Measurements from ENCODE around the gene RPS23.

Gene RPS23

DNA sequence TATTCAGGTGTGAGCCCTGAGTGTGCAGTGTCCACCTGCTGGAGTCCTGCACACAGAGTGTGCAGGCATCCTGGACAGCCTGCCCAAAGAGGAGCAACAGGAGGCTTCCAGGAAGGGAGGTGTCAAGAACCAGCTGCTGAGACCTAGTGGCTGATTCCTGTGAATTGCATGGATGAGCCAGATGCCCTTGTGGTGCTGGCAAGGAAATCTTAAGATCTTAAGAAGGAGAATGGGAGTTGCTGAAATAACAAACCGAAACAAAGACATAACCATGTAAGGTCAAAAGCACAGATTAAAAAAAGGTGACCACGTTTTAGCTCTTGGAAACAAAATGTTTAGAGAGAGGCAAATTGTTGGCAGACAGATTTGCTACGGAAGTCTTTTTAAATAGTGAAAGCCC, 29.3 kb upstream of the RPS23 start:
- H3K4me3 ChIP-seq (replicated peaks; ENCODE audit: low read depth, low read length), result no peak overlapping the region
- peak; percentile 57 for DNase-seq (ENCODE audit: extremely low read depth, low read depth)
- no peak for TF ChIP-seq CTCF (IDR thresholded peaks at IDR 0.05; ENCODE audit: low read depth, low read length, missing control alignments)

DNA sequence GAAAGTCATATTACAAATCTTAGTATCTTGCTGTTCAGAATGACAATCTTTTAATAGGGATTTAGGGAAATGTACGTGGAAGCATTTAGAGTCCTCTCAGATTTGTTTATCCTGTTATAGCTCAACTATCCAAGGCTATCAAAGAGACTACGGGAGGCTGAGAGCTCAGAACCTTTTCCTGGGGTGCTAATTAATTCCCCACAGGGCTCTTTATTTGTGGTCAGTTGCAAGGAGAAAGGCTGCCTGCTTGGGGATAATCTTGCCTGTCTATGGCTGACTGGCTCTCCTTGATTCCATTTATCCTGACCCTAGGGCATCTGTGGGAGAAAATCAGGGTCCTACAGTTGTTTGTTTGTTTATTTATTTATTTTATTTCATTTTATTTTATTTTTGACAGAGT, 28.0 kb upstream of the RPS23 start:
- no peak for TF ChIP-seq CTCF (IDR thresholded peaks at IDR 0.05; ENCODE audit: low read depth, low read length, missing control alignments)
- no peak for DNase-seq (ENCODE audit: extremely low read depth, low read depth)

GRCh38 chr5:82301190-82301589, 23.0 kb upstream of the RPS23 start:
- H3K4me3 ChIP-seq (replicated peaks; ENCODE audit: low read depth, low read length), result no peak overlapping the region
- TF ChIP-seq CTCF (IDR thresholded peaks at IDR 0.05; ENCODE audit: low read depth, low read length, missing control alignments), result no peak
- DNase-seq (ENCODE audit: extremely low read depth, low read depth), result no peak

More for the DNA sequence above, 28.0 kb upstream of the RPS23 start:
- no peak overlapping the region for H3K4me3 ChIP-seq (replicated peaks; ENCODE audit: low read depth, low read length)

- no peak overlapping the region for H3K4me3 ChIP-seq (replicated peaks; ENCODE audit: low read depth, low read length)
- no peak for DNase-seq (ENCODE audit: extremely low read depth, low read depth)
- TF ChIP-seq CTCF (IDR thresholded peaks at IDR 0.05; ENCODE audit: low read depth, low read length, missing control alignments), result no peak
Observed at GRCh38 chr5:82298668-82299067, 20.5 kb upstream of the RPS23 start.

DNA sequence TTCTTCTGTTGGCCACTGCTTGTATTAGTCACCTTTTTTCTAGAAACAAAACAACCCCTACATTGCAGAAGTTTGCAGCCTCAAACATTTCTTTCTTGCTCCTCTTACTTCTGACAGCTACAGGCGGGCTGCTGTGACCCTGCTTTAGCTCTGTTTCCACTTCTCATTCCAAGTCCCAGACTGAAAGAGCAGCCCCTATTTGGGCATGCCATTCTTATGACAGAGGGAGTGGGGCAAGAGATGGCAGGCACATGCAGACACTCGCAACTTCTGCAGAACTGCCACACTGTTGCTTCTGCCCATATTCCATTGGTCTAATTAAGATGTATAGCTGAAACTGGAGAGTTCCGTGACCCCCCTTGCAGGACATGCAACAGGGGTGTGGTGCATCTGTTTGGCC, 19.6 kb upstream of the RPS23 start:
- H3K4me3 ChIP-seq (replicated peaks; ENCODE audit: low read depth, low read length), result no peak overlapping the region

DNA sequence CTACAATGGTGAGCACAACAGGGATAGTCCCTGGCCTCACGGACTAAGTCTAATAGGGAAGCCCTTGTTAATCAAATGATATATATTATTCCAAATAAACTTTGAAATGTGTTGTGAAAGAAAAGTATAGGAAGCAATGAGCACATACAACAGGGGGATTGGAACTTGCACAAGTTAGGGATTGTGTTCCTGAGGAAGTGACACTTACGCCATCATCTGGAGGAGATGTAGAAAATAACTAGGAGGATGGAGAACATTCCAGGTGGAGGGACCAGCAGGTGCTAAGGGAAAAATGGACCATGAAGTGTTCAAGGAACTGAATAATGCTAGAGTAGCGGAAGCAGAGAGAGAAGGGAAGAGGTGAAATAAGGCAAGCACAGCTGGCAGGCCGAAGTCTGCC, 18.8 kb upstream of the RPS23 start:
- no peak for TF ChIP-seq CTCF (IDR thresholded peaks at IDR 0.05; ENCODE audit: low read depth, low read length, missing control alignments)
- DNase-seq (ENCODE audit: extremely low read depth, low read depth), result no peak
- H3K4me3 ChIP-seq (replicated peaks; ENCODE audit: low read depth, low read length), result no peak overlapping the region

More for the DNA sequence above, 19.6 kb upstream of the RPS23 start:
- no peak for TF ChIP-seq CTCF (IDR thresholded peaks at IDR 0.05; ENCODE audit: low read depth, low read length, missing control alignments)
- no peak for DNase-seq (ENCODE audit: extremely low read depth, low read depth)

DNA sequence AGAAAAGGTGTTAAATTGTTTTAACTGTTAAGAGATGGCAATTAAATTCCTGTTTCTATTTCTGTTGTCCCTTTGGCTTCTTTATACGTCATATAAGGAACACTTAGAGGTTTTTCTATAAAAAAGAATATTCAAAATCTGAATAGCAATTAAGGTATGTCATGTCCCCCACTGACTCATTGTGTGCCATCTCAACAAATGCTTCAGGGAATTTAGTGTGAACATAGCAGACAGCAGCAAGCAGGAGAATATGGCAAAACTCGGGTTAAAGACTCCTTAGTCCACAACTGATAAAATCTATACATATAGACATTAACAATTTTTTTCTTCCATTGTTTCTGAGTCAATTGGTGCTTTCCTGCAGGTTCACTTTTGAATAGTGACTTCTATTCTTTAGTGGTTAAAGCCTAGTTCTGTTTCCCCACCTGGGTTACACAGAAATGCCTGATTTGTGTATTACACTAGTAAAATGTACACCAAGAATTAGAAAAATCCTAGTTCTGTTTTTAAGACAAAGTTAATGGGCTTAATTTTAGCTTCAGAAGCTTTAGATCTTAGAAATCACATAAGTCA, 17.9 kb upstream of the RPS23 start:
- DNase-seq (ENCODE audit: extremely low read depth, low read depth), result no peak
- H3K4me3 ChIP-seq (replicated peaks; ENCODE audit: low read depth, low read length), result no peak overlapping the region
- TF ChIP-seq CTCF (IDR thresholded peaks at IDR 0.05; ENCODE audit: low read depth, low read length, missing control alignments), result no peak

Data from HFF-Myc (cell line).